Right atrium auricular region (tissue), 2 donors: Measurements from ENCODE around the gene KIF2C. TPM values are rescaled to one million over a fixed set of nuclear protein-coding genes. Genes with fewer than 3 reads are reported as not detected.

ENCODE experiments used
- DNase-seq: peaks from one replicate; pipeline ENCODE4 v3.0.0-alpha.2; 2019; ENCODE audit warnings: low spot score
- H3K27ac ChIP-seq, 2 donors: fragments of 200-600 bp; sonication (generic); 1 replicate in 1 of 2; 2 replicates in 1 of 2; pipeline ENCODE4 v1.5.1; 2016 to 2019
- H3K27me3 ChIP-seq, 2 donors: fragments of 200-600 bp; sonication (generic); one replicate each; pipeline versions ENCODE4 v1.5.1 to v1.6.0; 2017 to 2019
- H3K36me3 ChIP-seq: fragments of 200-600 bp; sonication (generic); one replicate; pipeline ENCODE4 v1.5.1; 2016
- H3K4me1 ChIP-seq, 2 donors: fragments of 200-600 bp; sonication (generic); one replicate each; pipeline versions ENCODE4 v1.5.1 to v1.6.0; 2017 to 2019
- H3K4me3 ChIP-seq, 2 donors: fragments of 200-600 bp; sonication (generic); 1 replicate in 1 of 2; 2 replicates in 1 of 2; pipeline ENCODE4 v1.5.1; 2017 to 2019; ENCODE audit warnings: mild to moderate bottlenecking in 1 of 2, moderate library complexity in 1 of 2
- H3K9me3 ChIP-seq, 2 donors: fragments of 200-600 bp; sonication (generic); one replicate each; pipeline ENCODE4 v1.5.1; 2019
- total RNA-seq, 2 donors: library from RNA; depleted of rRNA; stranded (reverse); fragments of >200 nt; gene quantifications; one replicate each; pipeline ENCODE4 v1.1.0, GENCODE V29; 2016
- TF ChIP-seq, protein P1 (sequence below), 2 donors: fragments of 200-600 bp; sonication (generic); IDR thresholded peaks; one replicate each; pipeline ENCODE4 v1.5.1; 2019; ENCODE audit warnings: antibody characterized with exemption in 2 of 2

Gene KIF2C
- total RNA-seq, 2 donors from 2014 or later = 0.67 to 1.3 TPM

DNA sequence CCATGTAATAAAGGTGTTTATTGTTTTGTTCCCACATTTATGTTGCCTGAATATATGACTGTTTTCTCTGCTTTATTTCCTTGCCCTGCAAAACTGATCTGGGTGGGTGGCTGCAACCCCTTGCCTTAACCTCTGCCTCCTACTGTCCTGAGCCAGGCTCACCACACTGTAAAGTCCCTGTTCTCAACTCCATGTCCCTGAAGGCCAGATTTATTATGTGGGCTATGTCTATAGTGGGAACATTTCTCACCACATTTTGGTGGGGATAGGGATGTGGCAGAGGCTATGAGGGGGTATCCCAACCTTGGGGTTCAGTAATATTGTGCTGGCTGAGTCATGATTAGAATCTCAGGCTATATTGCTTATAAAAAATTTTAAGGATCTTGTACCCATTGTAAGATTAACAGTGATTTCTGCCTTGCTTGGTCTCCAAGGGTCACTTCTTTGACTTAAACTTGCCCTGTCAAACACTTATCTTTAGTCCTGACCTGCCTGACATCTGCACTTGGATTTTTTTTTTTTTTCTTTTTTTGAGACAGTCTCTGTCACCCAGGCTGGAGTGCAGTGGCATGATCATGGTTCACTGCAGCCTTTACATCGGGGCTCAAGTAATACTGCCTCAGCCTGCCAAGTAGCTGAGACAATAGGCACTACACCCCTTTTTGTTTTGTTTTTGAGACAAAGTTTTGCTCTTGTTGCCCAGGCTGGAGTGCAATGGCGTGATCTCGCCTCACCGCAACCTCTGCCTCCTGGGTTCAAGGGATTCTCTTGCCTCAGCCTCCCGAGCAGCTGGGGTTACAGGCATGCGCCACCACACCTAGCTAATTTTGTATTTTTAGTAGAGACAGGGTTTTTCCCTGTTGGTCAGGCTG, 39.3 kb downstream of the KIF2C start:
- no peak for DNase-seq
- Histone ChIP-seq H3K4me1 (peaks cover 0 to 38% of the 10 kb centered on the region in 2 donors), H3K27ac (no peak overlapping the region), H3K36me3 (peaks cover 45% of the 10 kb centered on the region), H3K27me3 (no peaks in the 10 kb centered on the region), H3K9me3 (no peaks in the 10 kb centered on the region), H3K4me3 (no peak overlapping the region)
- TF ChIP-seq, protein P1, sequence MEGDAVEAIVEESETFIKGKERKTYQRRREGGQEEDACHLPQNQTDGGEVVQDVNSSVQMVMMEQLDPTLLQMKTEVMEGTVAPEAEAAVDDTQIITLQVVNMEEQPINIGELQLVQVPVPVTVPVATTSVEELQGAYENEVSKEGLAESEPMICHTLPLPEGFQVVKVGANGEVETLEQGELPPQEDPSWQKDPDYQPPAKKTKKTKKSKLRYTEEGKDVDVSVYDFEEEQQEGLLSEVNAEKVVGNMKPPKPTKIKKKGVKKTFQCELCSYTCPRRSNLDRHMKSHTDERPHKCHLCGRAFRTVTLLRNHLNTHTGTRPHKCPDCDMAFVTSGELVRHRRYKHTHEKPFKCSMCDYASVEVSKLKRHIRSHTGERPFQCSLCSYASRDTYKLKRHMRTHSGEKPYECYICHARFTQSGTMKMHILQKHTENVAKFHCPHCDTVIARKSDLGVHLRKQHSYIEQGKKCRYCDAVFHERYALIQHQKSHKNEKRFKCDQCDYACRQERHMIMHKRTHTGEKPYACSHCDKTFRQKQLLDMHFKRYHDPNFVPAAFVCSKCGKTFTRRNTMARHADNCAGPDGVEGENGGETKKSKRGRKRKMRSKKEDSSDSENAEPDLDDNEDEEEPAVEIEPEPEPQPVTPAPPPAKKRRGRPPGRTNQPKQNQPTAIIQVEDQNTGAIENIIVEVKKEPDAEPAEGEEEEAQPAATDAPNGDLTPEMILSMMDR (IDR thresholded peaks at IDR 0.05) = no peak

DNA sequence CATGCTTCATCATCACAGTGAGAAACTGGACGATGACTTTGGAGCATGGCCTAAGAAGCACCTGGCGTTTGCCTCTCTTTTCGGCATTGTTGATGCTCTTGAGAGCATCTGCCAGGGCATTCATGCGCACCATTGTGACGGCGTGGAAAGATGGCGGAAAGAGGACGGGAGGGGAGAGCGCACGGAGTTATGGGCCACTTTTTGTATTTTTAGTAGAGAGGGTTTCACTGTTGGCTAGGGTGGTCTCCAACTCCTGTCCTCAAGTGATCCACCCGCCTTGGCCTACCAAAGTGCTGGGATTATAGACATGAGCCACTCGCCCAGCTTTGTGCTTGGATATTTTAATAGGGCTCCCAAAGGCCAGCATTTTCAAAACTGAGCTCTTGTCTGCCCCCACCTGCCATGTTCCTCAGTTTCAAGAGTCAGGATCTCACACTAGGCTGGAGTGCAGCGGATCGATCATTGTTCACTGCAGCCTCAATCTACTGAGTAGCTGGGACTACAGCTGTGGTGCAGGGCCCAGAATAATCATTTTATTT, 41.0 kb downstream of the KIF2C start:
- H3K9me3 ChIP-seq = no peaks in the 10 kb centered on the region
- TF ChIP-seq, protein P1 (IDR thresholded peaks at IDR 0.05) = no peak
- peaks cover 0 to 47% of the 10 kb centered on the region in 2 donors for H3K4me1 ChIP-seq
- peaks cover 45% of the 10 kb centered on the region for H3K36me3 ChIP-seq
- no peak overlapping the region for H3K4me3 ChIP-seq
- no peak for DNase-seq
- H3K27ac ChIP-seq = no peak overlapping the region
- no peaks in the 10 kb centered on the region for H3K27me3 ChIP-seq

- Histone ChIP-seq H3K4me3 (peak overlapping the region; percentile 38 to 62), H3K9me3 (no peaks in the 10 kb centered on the region), H3K27ac (no peak overlapping the region), H3K27me3 (no peaks in the 10 kb centered on the region), H3K4me1 (peaks cover 0 to 32% of the 10 kb centered on the region in 2 donors), H3K36me3 (peaks cover 21% of the 10 kb centered on the region)
- TF ChIP-seq, protein P1 (IDR thresholded peaks at IDR 0.05) = no peak
- no peak for DNase-seq
Measured at GRCh38 chr1:44783697-44784093, 44.1 kb downstream of the KIF2C start.

- TF ChIP-seq, protein P1 (IDR thresholded peaks at IDR 0.05) = no peak
- H3K27ac ChIP-seq = peak overlapping the region in 1 of 2 donors; percentile 49
Measured at GRCh38 chr1:44784094-44785028, 44.7 kb downstream of the KIF2C start.

DNA sequence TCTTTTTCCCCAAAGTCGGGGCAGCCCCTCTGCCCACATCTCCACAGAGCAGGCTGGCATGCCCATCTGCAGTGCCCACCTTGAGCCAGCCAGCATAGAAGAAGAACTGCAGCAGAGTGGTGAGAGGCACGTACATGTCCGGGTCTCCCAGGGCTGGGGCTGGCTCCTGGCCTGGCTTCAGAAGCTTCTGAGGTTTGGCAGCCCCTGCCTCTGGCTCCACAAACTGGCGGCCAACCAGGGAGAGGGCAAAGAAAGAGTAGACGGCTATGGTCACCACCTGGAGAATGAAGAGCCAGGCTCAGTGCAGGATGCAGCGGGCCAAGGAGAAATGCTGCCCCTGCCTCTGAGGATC, 45.4 kb downstream of the KIF2C start:
- Histone ChIP-seq H3K9me3 (no peaks in the 10 kb centered on the region), H3K4me3 (no peak overlapping the region), H3K27me3 (no peaks in the 10 kb centered on the region), H3K4me1 (peaks cover 0 to 32% of the 10 kb centered on the region in 2 donors), H3K36me3 (peaks cover 10% of the 10 kb centered on the region), H3K27ac (no peak overlapping the region)
- TF ChIP-seq, protein P1 (IDR thresholded peaks at IDR 0.05) = no peak
- no peak for DNase-seq

More at GRCh38 chr1:44784094-44785028, 44.7 kb downstream of the KIF2C start:
- no peak for DNase-seq
- Histone ChIP-seq H3K4me1 (peaks cover 0 to 32% of the 10 kb centered on the region in 2 donors), H3K36me3 (peaks cover 14% of the 10 kb centered on the region), H3K27me3 (no peaks in the 10 kb centered on the region), H3K9me3 (no peaks in the 10 kb centered on the region), H3K4me3 (peak overlapping the region; percentile 38 to 62)
